ENCODE measurements around the gene SERTAD1. TPM values are rescaled to one million over a fixed set of nuclear protein-coding genes. Genes with fewer than 3 reads are reported as not detected.

The SERTAD1 gene
- total and polyA plus RNA-seq, 2 of the 8 experiments (the other 6 are each of a cell fraction or from before 2014, with no cell fraction given) = 5.4 to 6.6 TPM

DNA sequence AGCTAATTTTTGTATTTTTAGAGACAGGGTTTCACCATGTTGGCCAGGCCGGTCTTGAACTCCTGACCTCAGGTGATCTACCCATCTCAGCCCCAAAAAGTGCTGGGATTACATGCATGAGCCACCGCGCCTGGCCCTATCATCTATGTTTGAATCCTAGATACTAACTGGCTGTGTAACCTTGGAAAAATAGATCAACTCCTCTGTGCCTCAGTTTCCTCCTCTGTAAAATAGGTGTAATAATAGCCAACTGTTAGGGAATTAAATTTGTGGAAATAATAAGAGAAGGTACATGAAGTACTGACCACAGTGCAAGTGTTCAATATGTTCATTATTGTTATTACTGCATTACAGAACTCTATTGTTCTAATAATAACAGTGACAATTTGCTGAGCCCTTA, 45.3 kb upstream of the SERTAD1 start (continued):
- TF ChIP-seq, protein P1, sequence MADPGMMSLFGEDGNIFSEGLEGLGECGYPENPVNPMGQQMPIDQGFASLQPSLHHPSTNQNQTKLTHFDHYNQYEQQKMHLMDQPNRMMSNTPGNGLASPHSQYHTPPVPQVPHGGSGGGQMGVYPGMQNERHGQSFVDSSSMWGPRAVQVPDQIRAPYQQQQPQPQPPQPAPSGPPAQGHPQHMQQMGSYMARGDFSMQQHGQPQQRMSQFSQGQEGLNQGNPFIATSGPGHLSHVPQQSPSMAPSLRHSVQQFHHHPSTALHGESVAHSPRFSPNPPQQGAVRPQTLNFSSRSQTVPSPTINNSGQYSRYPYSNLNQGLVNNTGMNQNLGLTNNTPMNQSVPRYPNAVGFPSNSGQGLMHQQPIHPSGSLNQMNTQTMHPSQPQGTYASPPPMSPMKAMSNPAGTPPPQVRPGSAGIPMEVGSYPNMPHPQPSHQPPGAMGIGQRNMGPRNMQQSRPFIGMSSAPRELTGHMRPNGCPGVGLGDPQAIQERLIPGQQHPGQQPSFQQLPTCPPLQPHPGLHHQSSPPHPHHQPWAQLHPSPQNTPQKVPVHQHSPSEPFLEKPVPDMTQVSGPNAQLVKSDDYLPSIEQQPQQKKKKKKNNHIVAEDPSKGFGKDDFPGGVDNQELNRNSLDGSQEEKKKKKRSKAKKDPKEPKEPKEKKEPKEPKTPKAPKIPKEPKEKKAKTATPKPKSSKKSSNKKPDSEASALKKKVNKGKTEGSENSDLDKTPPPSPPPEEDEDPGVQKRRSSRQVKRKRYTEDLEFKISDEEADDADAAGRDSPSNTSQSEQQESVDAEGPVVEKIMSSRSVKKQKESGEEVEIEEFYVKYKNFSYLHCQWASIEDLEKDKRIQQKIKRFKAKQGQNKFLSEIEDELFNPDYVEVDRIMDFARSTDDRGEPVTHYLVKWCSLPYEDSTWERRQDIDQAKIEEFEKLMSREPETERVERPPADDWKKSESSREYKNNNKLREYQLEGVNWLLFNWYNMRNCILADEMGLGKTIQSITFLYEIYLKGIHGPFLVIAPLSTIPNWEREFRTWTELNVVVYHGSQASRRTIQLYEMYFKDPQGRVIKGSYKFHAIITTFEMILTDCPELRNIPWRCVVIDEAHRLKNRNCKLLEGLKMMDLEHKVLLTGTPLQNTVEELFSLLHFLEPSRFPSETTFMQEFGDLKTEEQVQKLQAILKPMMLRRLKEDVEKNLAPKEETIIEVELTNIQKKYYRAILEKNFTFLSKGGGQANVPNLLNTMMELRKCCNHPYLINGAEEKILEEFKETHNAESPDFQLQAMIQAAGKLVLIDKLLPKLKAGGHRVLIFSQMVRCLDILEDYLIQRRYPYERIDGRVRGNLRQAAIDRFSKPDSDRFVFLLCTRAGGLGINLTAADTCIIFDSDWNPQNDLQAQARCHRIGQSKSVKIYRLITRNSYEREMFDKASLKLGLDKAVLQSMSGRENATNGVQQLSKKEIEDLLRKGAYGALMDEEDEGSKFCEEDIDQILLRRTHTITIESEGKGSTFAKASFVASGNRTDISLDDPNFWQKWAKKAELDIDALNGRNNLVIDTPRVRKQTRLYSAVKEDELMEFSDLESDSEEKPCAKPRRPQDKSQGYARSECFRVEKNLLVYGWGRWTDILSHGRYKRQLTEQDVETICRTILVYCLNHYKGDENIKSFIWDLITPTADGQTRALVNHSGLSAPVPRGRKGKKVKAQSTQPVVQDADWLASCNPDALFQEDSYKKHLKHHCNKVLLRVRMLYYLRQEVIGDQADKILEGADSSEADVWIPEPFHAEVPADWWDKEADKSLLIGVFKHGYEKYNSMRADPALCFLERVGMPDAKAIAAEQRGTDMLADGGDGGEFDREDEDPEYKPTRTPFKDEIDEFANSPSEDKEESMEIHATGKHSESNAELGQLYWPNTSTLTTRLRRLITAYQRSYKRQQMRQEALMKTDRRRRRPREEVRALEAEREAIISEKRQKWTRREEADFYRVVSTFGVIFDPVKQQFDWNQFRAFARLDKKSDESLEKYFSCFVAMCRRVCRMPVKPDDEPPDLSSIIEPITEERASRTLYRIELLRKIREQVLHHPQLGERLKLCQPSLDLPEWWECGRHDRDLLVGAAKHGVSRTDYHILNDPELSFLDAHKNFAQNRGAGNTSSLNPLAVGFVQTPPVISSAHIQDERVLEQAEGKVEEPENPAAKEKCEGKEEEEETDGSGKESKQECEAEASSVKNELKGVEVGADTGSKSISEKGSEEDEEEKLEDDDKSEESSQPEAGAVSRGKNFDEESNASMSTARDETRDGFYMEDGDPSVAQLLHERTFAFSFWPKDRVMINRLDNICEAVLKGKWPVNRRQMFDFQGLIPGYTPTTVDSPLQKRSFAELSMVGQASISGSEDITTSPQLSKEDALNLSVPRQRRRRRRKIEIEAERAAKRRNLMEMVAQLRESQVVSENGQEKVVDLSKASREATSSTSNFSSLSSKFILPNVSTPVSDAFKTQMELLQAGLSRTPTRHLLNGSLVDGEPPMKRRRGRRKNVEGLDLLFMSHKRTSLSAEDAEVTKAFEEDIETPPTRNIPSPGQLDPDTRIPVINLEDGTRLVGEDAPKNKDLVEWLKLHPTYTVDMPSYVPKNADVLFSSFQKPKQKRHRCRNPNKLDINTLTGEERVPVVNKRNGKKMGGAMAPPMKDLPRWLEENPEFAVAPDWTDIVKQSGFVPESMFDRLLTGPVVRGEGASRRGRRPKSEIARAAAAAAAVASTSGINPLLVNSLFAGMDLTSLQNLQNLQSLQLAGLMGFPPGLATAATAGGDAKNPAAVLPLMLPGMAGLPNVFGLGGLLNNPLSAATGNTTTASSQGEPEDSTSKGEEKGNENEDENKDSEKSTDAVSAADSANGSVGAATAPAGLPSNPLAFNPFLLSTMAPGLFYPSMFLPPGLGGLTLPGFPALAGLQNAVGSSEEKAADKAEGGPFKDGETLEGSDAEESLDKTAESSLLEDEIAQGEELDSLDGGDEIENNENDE (IDR thresholded peaks at IDR 0.05; ENCODE audit: insufficient replicate concordance, low read length) = no peak
- TF ChIP-seq KDM5A (IDR thresholded peaks at IDR 0.05; ENCODE audit: low read length) (no peak), RAD21 (IDR thresholded peaks at IDR 0.05 in 1 of 2, conservative IDR thresholded peaks at IDR 0.05 in 1 of 2; ENCODE audit: low read depth in 2 of 2, low read length in 2 of 2) (no peak), RXRA (IDR thresholded peaks at IDR 0.05; ENCODE audit: insufficient read depth, low read depth, low read length) (no peak), BRCA1 (IDR thresholded peaks at IDR 0.05; ENCODE audit: low read depth, low read length) (no peak), NANOG (IDR thresholded peaks at IDR 0.05; ENCODE audit: insufficient read depth, low read depth, low read length, poor library complexity, severe bottlenecking) (no peak), KDM1A (IDR thresholded peaks at IDR 0.05; ENCODE audit: borderline replicate concordance, low read length) (no peak), FOSL1 (IDR thresholded peaks at IDR 0.05; ENCODE audit: insufficient read depth, low read depth, low read length) (no peak)
